Measurements from ENCODE around the gene NRG3.

DNA sequence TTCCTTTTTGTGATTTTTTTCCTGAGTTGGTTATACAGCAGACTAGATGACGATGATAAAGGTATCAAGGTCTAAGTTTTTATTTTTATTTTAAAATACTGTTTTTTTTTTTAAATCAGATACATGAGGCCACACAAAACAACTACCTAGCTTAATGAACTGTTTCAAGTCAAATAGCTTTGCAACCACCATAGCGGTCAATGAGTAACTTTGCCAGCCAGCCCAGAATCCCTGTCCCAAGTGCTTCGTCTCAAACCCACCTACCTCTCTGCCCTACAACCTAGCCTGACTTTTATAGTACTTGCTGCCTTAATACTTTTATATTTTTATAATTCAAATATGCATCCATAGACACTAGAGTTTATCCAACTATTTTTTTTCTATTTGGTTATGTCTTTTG lies 676.5 kb downstream of the NRG3 start:
- TF ChIP-seq, protein P1, sequence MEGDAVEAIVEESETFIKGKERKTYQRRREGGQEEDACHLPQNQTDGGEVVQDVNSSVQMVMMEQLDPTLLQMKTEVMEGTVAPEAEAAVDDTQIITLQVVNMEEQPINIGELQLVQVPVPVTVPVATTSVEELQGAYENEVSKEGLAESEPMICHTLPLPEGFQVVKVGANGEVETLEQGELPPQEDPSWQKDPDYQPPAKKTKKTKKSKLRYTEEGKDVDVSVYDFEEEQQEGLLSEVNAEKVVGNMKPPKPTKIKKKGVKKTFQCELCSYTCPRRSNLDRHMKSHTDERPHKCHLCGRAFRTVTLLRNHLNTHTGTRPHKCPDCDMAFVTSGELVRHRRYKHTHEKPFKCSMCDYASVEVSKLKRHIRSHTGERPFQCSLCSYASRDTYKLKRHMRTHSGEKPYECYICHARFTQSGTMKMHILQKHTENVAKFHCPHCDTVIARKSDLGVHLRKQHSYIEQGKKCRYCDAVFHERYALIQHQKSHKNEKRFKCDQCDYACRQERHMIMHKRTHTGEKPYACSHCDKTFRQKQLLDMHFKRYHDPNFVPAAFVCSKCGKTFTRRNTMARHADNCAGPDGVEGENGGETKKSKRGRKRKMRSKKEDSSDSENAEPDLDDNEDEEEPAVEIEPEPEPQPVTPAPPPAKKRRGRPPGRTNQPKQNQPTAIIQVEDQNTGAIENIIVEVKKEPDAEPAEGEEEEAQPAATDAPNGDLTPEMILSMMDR (IDR thresholded peaks at IDR 0.05; ENCODE audit: control extremely low read depth in 1 of 3, insufficient read depth in 1 of 3, low read depth in 1 of 3, low read length in 3 of 3): no peak
- TF ChIP-seq, protein P2, sequence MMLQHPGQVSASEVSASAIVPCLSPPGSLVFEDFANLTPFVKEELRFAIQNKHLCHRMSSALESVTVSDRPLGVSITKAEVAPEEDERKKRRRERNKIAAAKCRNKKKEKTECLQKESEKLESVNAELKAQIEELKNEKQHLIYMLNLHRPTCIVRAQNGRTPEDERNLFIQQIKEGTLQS (IDR thresholded peaks at IDR 0.05; ENCODE audit: insufficient read depth, low read depth, low read length): no peak
- TF ChIP-seq CBX8 (IDR thresholded peaks at IDR 0.05; ENCODE audit: borderline replicate concordance, low read depth, low read length) (no peak), POLR2A (IDR thresholded peaks at IDR 0.05; ENCODE audit: control extremely low read depth in 1 of 2, low read depth in 2 of 2, low read length in 2 of 2) (no peak), POLR2AphosphoS5 (IDR thresholded peaks at IDR 0.05; ENCODE audit: low read depth, low read length) (no peak), SP1 (IDR thresholded peaks at IDR 0.05; ENCODE audit: low read depth, low read length) (no peak), BACH1 (IDR thresholded peaks at IDR 0.05; ENCODE audit: low read length) (no peak), GABPA (IDR thresholded peaks at IDR 0.05; ENCODE audit: borderline replicate concordance, insufficient read depth, low read length) (no peak), RBBP5 (IDR thresholded peaks at IDR 0.05; ENCODE audit: borderline replicate concordance, low read depth, low read length) (no peak), EGR1 (IDR thresholded peaks at IDR 0.05; ENCODE audit: borderline replicate concordance, low read depth, low read length) (no peak), NRF1 (IDR thresholded peaks at IDR 0.05; ENCODE audit: low read depth, low read length) (no peak), EP300 (IDR thresholded peaks at IDR 0.05; ENCODE audit: borderline replicate concordance in 1 of 2, low read depth in 2 of 2, low read length in 2 of 2) (no peak)
- TF ChIP-seq, protein P3, sequence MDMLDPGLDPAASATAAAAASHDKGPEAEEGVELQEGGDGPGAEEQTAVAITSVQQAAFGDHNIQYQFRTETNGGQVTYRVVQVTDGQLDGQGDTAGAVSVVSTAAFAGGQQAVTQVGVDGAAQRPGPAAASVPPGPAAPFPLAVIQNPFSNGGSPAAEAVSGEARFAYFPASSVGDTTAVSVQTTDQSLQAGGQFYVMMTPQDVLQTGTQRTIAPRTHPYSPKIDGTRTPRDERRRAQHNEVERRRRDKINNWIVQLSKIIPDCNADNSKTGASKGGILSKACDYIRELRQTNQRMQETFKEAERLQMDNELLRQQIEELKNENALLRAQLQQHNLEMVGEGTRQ (IDR thresholded peaks at IDR 0.05; ENCODE audit: low read length): no peak
